ENCODE data around the gene SHROOM3.

Gene SHROOM3

DNA sequence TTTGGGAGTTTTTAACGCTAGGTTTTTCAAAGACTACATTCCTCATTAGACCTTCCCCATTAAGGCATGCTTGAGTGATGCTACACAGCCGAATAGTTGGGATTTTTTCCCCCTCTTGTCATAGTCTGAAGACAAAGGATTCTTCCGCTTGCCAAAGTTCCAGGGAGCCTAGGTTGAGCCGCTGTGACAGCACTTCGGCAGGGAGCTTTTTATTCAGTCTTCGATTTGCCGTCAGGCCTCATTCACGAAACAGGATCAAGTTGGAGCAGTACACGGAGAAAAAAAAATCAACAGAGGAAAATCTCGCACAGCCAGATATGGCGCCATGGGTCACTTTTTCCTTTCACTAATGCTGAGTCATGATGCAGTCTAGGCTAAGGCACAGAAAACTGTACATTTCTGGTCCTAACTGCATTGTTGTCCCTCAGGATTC is 24.3 kb downstream of the SHROOM3 start:
- TF ChIP-seq SIN3A (IDR thresholded peaks at IDR 0.05; ENCODE audit: borderline replicate concordance, insufficient read depth, low read length) = no peak
- TF ChIP-seq, protein P1, sequence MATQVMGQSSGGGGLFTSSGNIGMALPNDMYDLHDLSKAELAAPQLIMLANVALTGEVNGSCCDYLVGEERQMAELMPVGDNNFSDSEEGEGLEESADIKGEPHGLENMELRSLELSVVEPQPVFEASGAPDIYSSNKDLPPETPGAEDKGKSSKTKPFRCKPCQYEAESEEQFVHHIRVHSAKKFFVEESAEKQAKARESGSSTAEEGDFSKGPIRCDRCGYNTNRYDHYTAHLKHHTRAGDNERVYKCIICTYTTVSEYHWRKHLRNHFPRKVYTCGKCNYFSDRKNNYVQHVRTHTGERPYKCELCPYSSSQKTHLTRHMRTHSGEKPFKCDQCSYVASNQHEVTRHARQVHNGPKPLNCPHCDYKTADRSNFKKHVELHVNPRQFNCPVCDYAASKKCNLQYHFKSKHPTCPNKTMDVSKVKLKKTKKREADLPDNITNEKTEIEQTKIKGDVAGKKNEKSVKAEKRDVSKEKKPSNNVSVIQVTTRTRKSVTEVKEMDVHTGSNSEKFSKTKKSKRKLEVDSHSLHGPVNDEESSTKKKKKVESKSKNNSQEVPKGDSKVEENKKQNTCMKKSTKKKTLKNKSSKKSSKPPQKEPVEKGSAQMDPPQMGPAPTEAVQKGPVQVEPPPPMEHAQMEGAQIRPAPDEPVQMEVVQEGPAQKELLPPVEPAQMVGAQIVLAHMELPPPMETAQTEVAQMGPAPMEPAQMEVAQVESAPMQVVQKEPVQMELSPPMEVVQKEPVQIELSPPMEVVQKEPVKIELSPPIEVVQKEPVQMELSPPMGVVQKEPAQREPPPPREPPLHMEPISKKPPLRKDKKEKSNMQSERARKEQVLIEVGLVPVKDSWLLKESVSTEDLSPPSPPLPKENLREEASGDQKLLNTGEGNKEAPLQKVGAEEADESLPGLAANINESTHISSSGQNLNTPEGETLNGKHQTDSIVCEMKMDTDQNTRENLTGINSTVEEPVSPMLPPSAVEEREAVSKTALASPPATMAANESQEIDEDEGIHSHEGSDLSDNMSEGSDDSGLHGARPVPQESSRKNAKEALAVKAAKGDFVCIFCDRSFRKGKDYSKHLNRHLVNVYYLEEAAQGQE (IDR thresholded peaks at IDR 0.05; ENCODE audit: insufficient read depth in 1 of 2, low read depth in 2 of 2, low read length in 2 of 2) = no peak
- TF ChIP-seq TAF1 (IDR thresholded peaks at IDR 0.05; ENCODE audit: borderline replicate concordance, insufficient read depth, low read length) = no peak
- TF ChIP-seq FOXP2 (optimal IDR thresholded peaks at IDR 0.05; ENCODE audit: borderline replicate concordance, extremely low read depth, extremely low read length, insufficient read depth) = no peak
- no peak for TF ChIP-seq POLR2AphosphoS5 (IDR thresholded peaks at IDR 0.05; ENCODE audit: low read depth, low read length)

DNA sequence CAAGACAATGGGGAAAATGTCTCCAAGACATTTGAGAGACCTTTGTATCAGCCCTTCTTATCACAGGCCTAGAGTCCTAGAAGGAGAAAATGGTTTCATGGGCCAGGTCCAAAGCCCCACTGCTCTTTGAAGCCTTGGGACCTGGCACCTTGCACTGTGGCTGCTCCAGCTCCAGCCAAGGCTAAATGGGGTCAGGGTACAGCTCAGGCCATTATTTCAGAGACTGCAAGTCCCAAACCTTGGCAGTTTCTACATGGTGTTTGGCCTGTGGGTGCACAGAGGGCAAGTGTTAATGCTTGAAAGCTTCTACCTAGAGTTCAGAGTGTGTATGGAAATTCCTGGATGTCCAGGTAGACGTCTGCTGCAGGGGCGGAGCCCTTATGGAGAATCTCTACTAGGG is 28.5 kb downstream of the SHROOM3 start:
- TF ChIP-seq, protein P1 (IDR thresholded peaks at IDR 0.05; ENCODE audit: insufficient read depth in 1 of 2, low read depth in 2 of 2, low read length in 2 of 2) = no peak
- TF ChIP-seq POLR2AphosphoS5 (IDR thresholded peaks at IDR 0.05; ENCODE audit: low read depth, low read length) (no peak), SIN3A (IDR thresholded peaks at IDR 0.05; ENCODE audit: borderline replicate concordance, insufficient read depth, low read length) (no peak), FOXP2 (optimal IDR thresholded peaks at IDR 0.05; ENCODE audit: borderline replicate concordance, extremely low read depth, extremely low read length, insufficient read depth) (no peak), TAF1 (IDR thresholded peaks at IDR 0.05; ENCODE audit: borderline replicate concordance, insufficient read depth, low read length) (no peak)

DNA sequence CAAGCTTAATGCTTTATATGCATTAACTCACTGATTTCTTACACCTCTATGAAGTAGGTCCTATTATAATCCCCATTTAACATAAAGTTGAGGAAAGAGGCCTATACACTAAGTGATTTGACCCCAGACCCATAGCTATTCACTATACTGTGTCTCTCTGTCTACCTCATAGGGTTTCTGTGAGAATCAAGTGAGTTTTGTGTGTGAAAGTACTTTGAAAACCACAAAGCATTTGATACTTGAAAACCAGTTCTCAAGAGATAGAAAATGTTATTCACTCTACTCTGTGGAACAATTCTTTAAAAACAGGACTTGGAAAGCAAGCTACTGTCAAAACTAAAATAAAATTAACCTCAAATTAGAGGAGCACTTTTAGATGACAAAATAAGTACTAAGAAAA is 35.0 kb downstream of the SHROOM3 start:
- no peak for TF ChIP-seq SIN3A (IDR thresholded peaks at IDR 0.05; ENCODE audit: borderline replicate concordance, insufficient read depth, low read length)
- TF ChIP-seq FOXP2 (optimal IDR thresholded peaks at IDR 0.05; ENCODE audit: borderline replicate concordance, extremely low read depth, extremely low read length, insufficient read depth) = no peak
- no peak for TF ChIP-seq TAF1 (IDR thresholded peaks at IDR 0.05; ENCODE audit: borderline replicate concordance, insufficient read depth, low read length)
- TF ChIP-seq POLR2AphosphoS5 (IDR thresholded peaks at IDR 0.05; ENCODE audit: low read depth, low read length) = no peak
- TF ChIP-seq, protein P1 (IDR thresholded peaks at IDR 0.05; ENCODE audit: insufficient read depth in 1 of 2, low read depth in 2 of 2, low read length in 2 of 2) = no peak

DNA sequence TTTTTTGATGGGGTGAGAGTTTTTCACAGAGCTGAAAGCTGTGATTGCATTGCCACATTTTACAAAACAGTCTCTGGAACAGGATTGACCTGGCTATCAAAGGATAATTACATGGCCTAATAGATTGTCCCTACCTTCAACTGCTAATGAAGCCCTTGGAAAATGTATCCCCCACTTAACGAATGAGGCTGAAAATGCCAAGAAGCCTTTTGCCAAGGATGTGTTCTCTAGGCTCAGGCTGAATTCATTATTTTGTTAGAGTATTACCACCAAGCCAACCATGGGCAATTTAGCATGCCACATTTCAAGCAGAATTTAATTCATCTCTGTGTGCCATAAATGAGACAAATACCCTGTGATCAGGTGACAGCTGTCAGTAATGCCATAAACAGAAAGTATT is 35.5 kb downstream of the SHROOM3 start:
- TF ChIP-seq, protein P1 (IDR thresholded peaks at IDR 0.05; ENCODE audit: insufficient read depth in 1 of 2, low read depth in 2 of 2, low read length in 2 of 2) = no peak
- TF ChIP-seq POLR2AphosphoS5 (IDR thresholded peaks at IDR 0.05; ENCODE audit: low read depth, low read length) (no peak), TAF1 (IDR thresholded peaks at IDR 0.05; ENCODE audit: borderline replicate concordance, insufficient read depth, low read length) (no peak), FOXP2 (optimal IDR thresholded peaks at IDR 0.05; ENCODE audit: borderline replicate concordance, extremely low read depth, extremely low read length, insufficient read depth) (no peak)

DNA sequence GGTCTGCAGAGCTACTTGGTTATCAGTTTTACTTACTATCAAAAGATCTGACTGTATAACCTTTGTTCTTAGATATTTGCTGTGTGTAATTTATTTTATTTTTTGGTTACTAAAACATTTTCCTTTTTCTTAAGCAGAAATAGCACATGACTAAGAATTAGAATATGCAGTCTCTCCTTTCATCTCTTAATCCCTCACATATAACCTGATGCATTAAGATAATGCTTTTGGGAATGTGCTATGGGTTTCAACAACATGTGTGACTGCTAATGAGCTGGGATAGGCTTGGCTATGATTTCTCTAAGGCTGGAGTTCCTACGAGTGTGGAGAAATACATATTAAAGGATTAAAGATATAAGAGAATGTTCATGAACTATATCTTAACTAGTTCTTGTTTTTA is 41.5 kb downstream of the SHROOM3 start:
- TF ChIP-seq, protein P1 (IDR thresholded peaks at IDR 0.05; ENCODE audit: insufficient read depth in 1 of 2, low read depth in 2 of 2, low read length in 2 of 2) = no peak
- TF ChIP-seq FOXP2 (optimal IDR thresholded peaks at IDR 0.05; ENCODE audit: borderline replicate concordance, extremely low read depth, extremely low read length, insufficient read depth) = no peak

All from PFSK-1 (cell line).